K562 (cell line): ENCODE data around the gene PAH. TPM values are rescaled to one million over a fixed set of nuclear protein-coding genes. Genes with fewer than 3 reads are reported as not detected.
"Not testable (repeated sequence)": the region's sequence is repeated elsewhere in the genome, so short reads cannot be mapped to it uniquely, and the experiment has no call there.

Experiments used
- ATAC-seq: fragments of 200-7000 bp; cut with Tn5 transposase; 3 replicates; pipeline ENCODE4 v1.9.1; 2020; ENCODE audit warnings: moderate library complexity
- BruUV-seq: library from RNA; stranded (reverse); fragments of 400-500 nt; replicated peaks from 2 replicates; lab custom pipeline; 2021; lab: Mats Ljungman, UMichigan
- CTCF ChIA-PET: fragments of 300-600 bp; formaldehyde crosslinking; extraction: SDS; loops from one replicate; lab custom pipeline; 2021; ENCODE audit warnings: low intra/inter-chr PET ratio; lab: Yijun Ruan, JAX
- POLR2A ChIA-PET: fragments of 300-600, 350-650 bp; sonication (Branson Sonifier 250); formaldehyde crosslinking; extraction: SDS; loops from one replicate; lab custom pipeline; 2021; ENCODE audit warnings: antibody characterized with exemption, inconsistent platforms; lab: Yijun Ruan, JAX
- DNase-seq, 4 experiments: peaks; one replicate each; pipeline versions ENCODE4 v3.0.0 to v3.0.0-alpha.2; 2011 to 2018; ENCODE audit warnings: low spot score in 3 of 4, mixed read lengths in 3 of 4; ENCODE audit errors: extremely low read depth in 1 of 4
- FAIRE-seq: peaks from 2 replicates; lab custom pipeline; 2011; peaks lifted over from hg19 to GRCh38; lab: Jason Lieb, UNC
- H2AFZ ChIP-seq: 2 replicates; pipeline ENCODE4 v1.6.0; 2011; ENCODE audit warnings: low read depth, low read length, control low read depth, inconsistent platforms
- H3K27ac ChIP-seq: fragments of 200-600 bp; 3 replicates; pipeline ENCODE4 v1.8.0; 2011; ENCODE audit warnings: low read depth, mild to moderate bottlenecking, control low read depth, inconsistent platforms, low read length, moderate library complexity, mixed read lengths; ENCODE audit errors: extremely low read depth
- H3K27me3 ChIP-seq, 2 experiments: fragments of 300-600 bp in 1 of 2; 2 replicates in 1 of 2; 3 replicates in 1 of 2; pipeline versions ENCODE4 v1.6.0 to v1.8.0; 2011; ENCODE audit warnings: inconsistent platforms in 2 of 2, low read length in 2 of 2, mild to moderate bottlenecking in 1 of 2, mixed read lengths in 1 of 2, moderate library complexity in 1 of 2; ENCODE audit not compliant: control insufficient read depth in 2 of 2, insufficient read depth in 2 of 2
- H3K36me3 ChIP-seq: fragments of 300-600 bp; 3 replicates; pipeline ENCODE4 v1.8.0; 2011; ENCODE audit warnings: mild to moderate bottlenecking, low read length, inconsistent platforms; ENCODE audit not compliant: control insufficient read depth, insufficient read depth
- H3K4me1 ChIP-seq, 2 experiments: fragments of 200-600 bp in 1 of 2; replicated peaks in 1 of 2; 2 replicates in 1 of 2; 3 replicates in 1 of 2; pipeline versions ENCODE4 v1.5.1 to v1.8.0; 2011; ENCODE audit warnings: inconsistent platforms in 2 of 2, low read length in 2 of 2, mild to moderate bottlenecking in 1 of 2, mixed read lengths in 1 of 2, moderate library complexity in 1 of 2; ENCODE audit not compliant: control insufficient read depth in 2 of 2, insufficient read depth in 2 of 2
- H3K4me2 ChIP-seq: 2 replicates; pipeline ENCODE4 v1.6.1; 2011; ENCODE audit warnings: low read length, control low read depth, inconsistent platforms, mixed read lengths; ENCODE audit not compliant: insufficient read depth
- H3K4me3 ChIP-seq: fragments of 200-600 bp; sonication (generic), shearing (Covaris generic); 2 replicates; pipeline ENCODE4 v1.5.1; 2016; ENCODE audit warnings: control low read depth, inconsistent platforms
- H3K79me2 ChIP-seq: fragments of 200-600 bp; 3 replicates; pipeline ENCODE4 v1.8.0; 2011; ENCODE audit warnings: low read length, inconsistent platforms; ENCODE audit not compliant: control insufficient read depth, insufficient read depth
- H3K9ac ChIP-seq, 2 experiments: 2 replicates each; pipeline versions ENCODE4 v1.6.0 to v1.6.1; 2011; ENCODE audit warnings: low read depth in 2 of 2, low read length in 2 of 2, control low read depth in 1 of 2, inconsistent platforms in 1 of 2, mild to moderate bottlenecking in 1 of 2, mixed read lengths in 1 of 2; ENCODE audit not compliant: insufficient read depth in 1 of 2
- H3K9me1 ChIP-seq: one replicate; pipeline ENCODE4 v1.6.0; 2011; ENCODE audit warnings: inconsistent platforms, mild to moderate bottlenecking, low read length, moderate library complexity; ENCODE audit not compliant: control insufficient read depth, insufficient read depth
- H3K9me3 ChIP-seq: replicated peaks from 2 replicates; pipeline ENCODE4 v1.5.1; 2011; ENCODE audit warnings: low read depth, low read length, inconsistent platforms; ENCODE audit not compliant: control insufficient read depth, insufficient read depth
- H4K20me1 ChIP-seq: replicated peaks from 2 replicates; pipeline ENCODE4 v1.6.1; 2011; ENCODE audit warnings: low read length, inconsistent platforms, mixed read lengths; ENCODE audit not compliant: control insufficient read depth, insufficient read depth
- WGBS: fragments of 100-300 bp; shearing (Covaris generic); methylation state at CpG from one replicate; pipeline ENCODE4 v1.1.6; 2016; ENCODE audit warnings: low coverage, mixed read lengths; ENCODE audit not compliant: insufficient coverage; ENCODE audit errors: missing lambda C conversion rate; 5-methylcytosine and 5-hydroxymethylcytosine counted together
- in situ Hi-C: fragments of 300-500 bp; cut with MboI; formaldehyde crosslinking; loops from 4 replicates; pipeline ENCODE4 v1.15.0; 2018; ENCODE audit warnings: inconsistent platforms, mixed read lengths
- intact Hi-C: fragments of 100-400 bp; cut with micrococcal nuclease; formaldehyde crosslinking; loops from 2 replicates; pipeline ENCODE4 v1.14.2; 2022
- polyA plus RNA-seq, 8 experiments: library from polyadenylated mRNA; depleted of rRNA in 4 of 8; stranded (reverse) in 5 of 8; unstranded in 3 of 8; fragments of >200 nt; fragmentation: Nextera tagmentation in 2 of 8; fragmentation: Illumina TruSeq in 1 of 8; extraction: Ambion mirVana in 2 of 8; extraction: Trizol in 1 of 8; gene quantifications; 2 replicates each; pipeline versions ENCODE4 v1.2.1 to v1.2.3, GENCODE V29; 2011 to 2014; ENCODE audit warnings: inconsistent platforms in 1 of 8, missing spikeins in 1 of 8
- total RNA-seq, 7 experiments: library from RNA; depleted of rRNA in 6 of 7; stranded (reverse); fragments of >200 nt in 6 of 7; fragmentation: Illumina TruSeq in 2 of 7; extraction: Trizol in 2 of 7; gene quantifications; 2 replicates each; pipeline versions ENCODE4 v1.2.1 to v1.2.3, GENCODE V29; 2011 to 2021; ENCODE audit warnings: low replicate concordance in 1 of 7
- TF ChIP-seq, protein P1 (sequence below), 2 experiments: fragments of 450-650 bp; formaldehyde crosslinking in 1 of 2; IDR thresholded peaks; 2 replicates each; pipeline versions ENCODE4 v1.4.0 to v1.6.1; 2014 to 2020; ENCODE audit warnings: mild to moderate bottlenecking in 2 of 2, borderline replicate concordance in 1 of 2, low read depth in 1 of 2

The PAH gene
- total and polyA plus RNA-seq, 9 of the 15 experiments (the other 6 are each of a cell fraction or from before 2014, with no cell fraction given), result 0.13 to 0.75 (median 0.69) TPM; not detected in 6

DNA sequence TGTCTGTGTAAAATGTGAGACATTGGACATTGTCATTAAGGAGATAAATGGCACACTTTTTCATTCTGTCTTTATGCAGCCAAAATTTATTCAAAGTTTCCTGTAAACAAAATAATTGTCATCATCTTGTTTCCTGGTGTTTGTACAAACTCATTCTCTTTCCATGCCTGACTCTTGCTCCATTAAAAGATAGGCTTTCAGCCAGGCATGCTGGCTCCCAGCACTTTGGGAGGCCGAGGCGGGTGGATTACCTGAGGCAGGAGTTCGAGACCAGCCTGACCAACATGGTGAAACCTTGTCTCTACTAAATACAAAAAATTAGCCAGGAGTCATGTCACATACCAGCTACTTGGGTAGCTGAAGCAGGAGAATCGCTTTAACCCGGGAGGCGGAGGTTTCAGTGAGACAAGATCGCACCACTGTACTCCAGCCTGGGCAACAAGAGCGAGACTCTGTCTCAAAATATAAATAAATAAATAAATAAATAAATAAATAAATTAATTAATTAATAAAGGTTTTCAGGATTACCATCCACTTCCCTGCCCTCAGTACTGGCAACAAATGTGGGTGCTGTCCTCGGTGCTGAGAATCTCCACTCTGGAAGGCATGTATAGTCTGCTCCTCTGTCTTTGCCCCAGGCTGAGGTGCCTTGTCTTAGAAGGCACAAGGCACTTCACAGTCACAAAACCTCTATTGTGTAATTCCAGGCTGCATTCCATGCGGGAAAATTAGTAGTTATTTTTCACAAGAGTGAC is 83.2 kb downstream of the PAH start (continued):
- TF ChIP-seq, protein P1, sequence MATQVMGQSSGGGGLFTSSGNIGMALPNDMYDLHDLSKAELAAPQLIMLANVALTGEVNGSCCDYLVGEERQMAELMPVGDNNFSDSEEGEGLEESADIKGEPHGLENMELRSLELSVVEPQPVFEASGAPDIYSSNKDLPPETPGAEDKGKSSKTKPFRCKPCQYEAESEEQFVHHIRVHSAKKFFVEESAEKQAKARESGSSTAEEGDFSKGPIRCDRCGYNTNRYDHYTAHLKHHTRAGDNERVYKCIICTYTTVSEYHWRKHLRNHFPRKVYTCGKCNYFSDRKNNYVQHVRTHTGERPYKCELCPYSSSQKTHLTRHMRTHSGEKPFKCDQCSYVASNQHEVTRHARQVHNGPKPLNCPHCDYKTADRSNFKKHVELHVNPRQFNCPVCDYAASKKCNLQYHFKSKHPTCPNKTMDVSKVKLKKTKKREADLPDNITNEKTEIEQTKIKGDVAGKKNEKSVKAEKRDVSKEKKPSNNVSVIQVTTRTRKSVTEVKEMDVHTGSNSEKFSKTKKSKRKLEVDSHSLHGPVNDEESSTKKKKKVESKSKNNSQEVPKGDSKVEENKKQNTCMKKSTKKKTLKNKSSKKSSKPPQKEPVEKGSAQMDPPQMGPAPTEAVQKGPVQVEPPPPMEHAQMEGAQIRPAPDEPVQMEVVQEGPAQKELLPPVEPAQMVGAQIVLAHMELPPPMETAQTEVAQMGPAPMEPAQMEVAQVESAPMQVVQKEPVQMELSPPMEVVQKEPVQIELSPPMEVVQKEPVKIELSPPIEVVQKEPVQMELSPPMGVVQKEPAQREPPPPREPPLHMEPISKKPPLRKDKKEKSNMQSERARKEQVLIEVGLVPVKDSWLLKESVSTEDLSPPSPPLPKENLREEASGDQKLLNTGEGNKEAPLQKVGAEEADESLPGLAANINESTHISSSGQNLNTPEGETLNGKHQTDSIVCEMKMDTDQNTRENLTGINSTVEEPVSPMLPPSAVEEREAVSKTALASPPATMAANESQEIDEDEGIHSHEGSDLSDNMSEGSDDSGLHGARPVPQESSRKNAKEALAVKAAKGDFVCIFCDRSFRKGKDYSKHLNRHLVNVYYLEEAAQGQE (IDR thresholded peaks at IDR 0.05; ENCODE audit: borderline replicate concordance), result peak; percentile 83
- TF ChIP-seq, protein P1 (CRISPR knock-in tag; IDR thresholded peaks at IDR 0.05; ENCODE audit: low read depth), result 0 out of 2 replicates have a peak, but pooled peaks have one; percentile 47
- TF ChIP-seq, all 486 proteins: peak for 2

DNA sequence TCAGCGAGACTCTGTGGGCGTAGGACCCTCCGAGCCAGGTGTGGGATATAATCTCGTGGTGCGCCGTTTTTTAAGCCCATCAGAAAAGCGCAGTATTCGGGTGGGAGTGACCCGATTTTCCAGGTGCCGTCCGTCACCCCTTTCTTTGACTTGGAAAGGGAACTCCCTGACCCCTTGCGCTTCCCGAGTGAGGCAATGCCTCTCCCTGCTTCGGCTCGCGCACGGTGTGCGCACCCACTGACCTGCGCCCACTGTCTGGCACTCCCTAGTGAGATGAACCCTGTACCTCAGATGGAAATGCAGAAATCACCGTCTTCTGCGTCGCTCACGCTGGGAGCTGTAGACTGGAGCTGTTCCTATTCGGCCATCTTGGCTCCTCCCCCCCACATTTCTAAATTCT is 84.2 kb downstream of the PAH start:
- H3K9me3 ChIP-seq, H3K27me3 ChIP-seq, DNase-seq, H4K20me1 ChIP-seq, H3K4me2 ChIP-seq, ATAC-seq, in situ Hi-C loops, FAIRE-seq, CTCF ChIA-PET, H3K79me2 ChIP-seq, H3K9ac ChIP-seq, H3K36me3 ChIP-seq, H3K4me3 ChIP-seq, BruUV-seq, H2AFZ ChIP-seq, H3K27ac ChIP-seq, H3K4me1 ChIP-seq, H3K9me1 ChIP-seq, intact Hi-C loops, POLR2A ChIA-PET: not testable (repeated sequence)
- WGBS, result 8% methylated on average over 8 of the region's 24 CpGs
